ENCODE data around the gene GFI1. TPM values are rescaled to one million over a fixed set of nuclear protein-coding genes. Genes with fewer than 3 reads are reported as not detected.

The GFI1 gene
- total and polyA plus RNA-seq, 2 experiments from 2014 or later: not detected

GRCh38 chr1:92425617-92426016, 61.1 kb downstream of the GFI1 start:
- Histone ChIP-seq H3K4me1 (ENCODE audit: insufficient read depth) (no peaks in the 10 kb centered on the region), H3K4me3 (no peak overlapping the region), H4K20me1 (ENCODE audit: insufficient read depth) (no peaks in the 10 kb centered on the region), H3K36me3 (ENCODE audit: low read depth) (no peaks in the 10 kb centered on the region), H3K4me2 (ENCODE audit: unreplicated experiment) (no peak overlapping the region), H3K27ac (no peak overlapping the region), H3F3A (ENCODE audit: insufficient read depth) (no peaks in the 10 kb centered on the region), H3K9me2 (ENCODE audit: insufficient read depth) (no peaks in the 10 kb centered on the region), H3K9ac (no peak overlapping the region), H3K27me3 (replicated peaks; ENCODE audit: insufficient read depth) (no peaks in the 10 kb centered on the region), H3K9me3 (ENCODE audit: low read depth) (no peaks in the 10 kb centered on the region), H3K79me2 (ENCODE audit: insufficient read depth) (no peaks in the 10 kb centered on the region), H2AFZ (no peak overlapping the region)
- no peak for DNase-seq
- WGBS, 2 experiments (ENCODE audit: low coverage in 1 of 2, low lambda C conversion rate in 2 of 2, missing lambda C conversion rate in 2 of 2): 21 to 33% methylated on average over 2 of the region's 2 CpGs
- TF ChIP-seq EZH2phosphoT487 (IDR thresholded peaks at IDR 0.05; ENCODE audit: insufficient read depth, low read depth) (no peak), EZH2 (IDR thresholded peaks at IDR 0.05; ENCODE audit: insufficient read depth, poor library complexity, severe bottlenecking) (no peak)
- in situ Hi-C loops (cut with MboI): no loop called here

Other genes starting within 250 kb of the GFI1 start
- gene GLMN, start 187.9 kb downstream of the GFI1 start, total RNA-seq (2014; rRNA removed; shearing (Covaris generic)): 10.7 and 13.0 TPM in 2 replicates
- 11.7 and 12.3 TPM in 2 replicates for gene GLMN, start 187.9 kb downstream of the GFI1 start, polyA plus RNA-seq (2016; fragmentation: Nextera tagmentation; extraction: Ambion mirVana)
- 9.7 and 17.4 TPM in 2 replicates for gene RPAP2, start 187.9 kb downstream of the GFI1 start, total RNA-seq (2014; rRNA removed; shearing (Covaris generic))
- 25.5 and 25.8 TPM in 2 replicates for gene RPAP2, start 187.9 kb downstream of the GFI1 start, polyA plus RNA-seq (2016; fragmentation: Nextera tagmentation; extraction: Ambion mirVana)

Data from GM23248 (cell line).